Caki2 (cell line): ENCODE data around the gene AGPAT2. TPM values are rescaled to one million over a fixed set of nuclear protein-coding genes. Genes with fewer than 3 reads are reported as not detected.

Experiments used
- DNase-seq: peaks from one replicate; pipeline ENCODE4 v3.0.0-alpha.2; 2015; ENCODE audit warnings: low read depth
- in situ Hi-C: cut with HindIII; loops from 2 replicates; pipeline ENCODE4 v1.10.0; 2016; ENCODE audit warnings: low sequenced_read_pairs, low pct_unique_long_range_greater_than_20kb, mixed read lengths
- total RNA-seq: library from RNA; depleted of rRNA; stranded (reverse); fragments of >200 nt; shearing (Covaris generic); gene quantifications from 2 replicates; pipeline ENCODE4 v1.2.3, GENCODE V29; 2014; ENCODE audit warnings: low replicate concordance

AGPAT2 gene
- total RNA-seq, 1 experiment from 2014 or later, result 94.5 TPM

DNA sequence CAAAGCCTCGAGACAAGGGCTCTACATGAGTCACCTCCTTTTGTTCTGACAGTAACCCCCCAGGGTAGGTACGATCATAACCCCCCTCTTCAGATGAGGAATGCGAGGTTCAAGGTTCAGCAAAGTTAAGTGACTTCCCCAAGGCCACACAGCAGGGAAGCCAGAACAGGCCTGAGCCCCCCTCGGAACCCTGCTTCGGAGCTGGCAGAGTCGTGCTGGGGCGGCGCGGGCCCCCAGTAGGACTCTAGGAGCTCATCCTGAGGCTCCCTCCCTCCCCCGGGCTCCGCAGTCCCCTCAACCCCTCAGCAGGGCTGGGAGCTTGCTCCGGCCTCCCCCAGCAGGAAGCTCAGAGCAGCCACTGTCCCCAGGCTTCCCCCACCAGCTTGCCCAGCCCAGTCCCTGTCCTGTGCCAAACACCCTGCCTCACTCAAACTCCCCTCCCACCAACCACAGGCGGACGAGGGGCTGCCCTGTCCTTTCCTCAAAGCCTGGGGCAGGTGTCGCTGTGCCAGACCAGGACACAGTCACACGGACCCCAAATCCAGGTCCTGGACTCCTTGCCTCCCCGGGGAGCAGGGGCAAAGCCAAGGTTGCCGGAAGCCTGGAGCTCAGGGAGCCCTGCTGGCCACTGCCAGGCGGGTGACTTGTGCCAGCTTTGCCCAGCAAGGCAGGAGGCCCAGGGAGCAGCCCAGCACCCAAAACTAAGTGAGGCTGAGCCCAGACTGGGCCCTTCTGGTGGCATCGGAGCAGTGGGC, 5.1 kb downstream of the AGPAT2 start:
- in situ Hi-C loops, result no loop called here
- no peak for DNase-seq

DNA sequence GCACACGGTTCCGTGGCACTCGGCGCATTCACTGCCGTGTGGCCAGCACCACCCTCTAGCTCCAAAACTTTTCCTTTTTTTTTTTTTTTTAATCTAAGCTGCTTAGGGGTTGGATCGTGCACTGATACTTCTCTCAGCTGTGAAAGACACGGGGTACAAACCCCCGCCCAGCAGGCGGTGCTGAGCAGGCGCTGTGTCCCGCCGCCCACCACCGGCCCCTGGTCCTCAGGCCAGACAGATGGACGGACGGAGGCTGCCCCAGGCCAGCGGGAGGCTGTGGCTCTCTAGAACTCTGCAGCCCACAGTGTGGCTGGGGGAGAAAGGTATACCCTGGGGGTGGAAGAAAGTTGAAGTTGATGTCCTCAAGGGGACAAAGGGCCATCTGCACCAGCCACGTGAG, 6.2 kb downstream of the AGPAT2 start:
- in situ Hi-C loops, result no loop called here
- no peak for DNase-seq

DNA sequence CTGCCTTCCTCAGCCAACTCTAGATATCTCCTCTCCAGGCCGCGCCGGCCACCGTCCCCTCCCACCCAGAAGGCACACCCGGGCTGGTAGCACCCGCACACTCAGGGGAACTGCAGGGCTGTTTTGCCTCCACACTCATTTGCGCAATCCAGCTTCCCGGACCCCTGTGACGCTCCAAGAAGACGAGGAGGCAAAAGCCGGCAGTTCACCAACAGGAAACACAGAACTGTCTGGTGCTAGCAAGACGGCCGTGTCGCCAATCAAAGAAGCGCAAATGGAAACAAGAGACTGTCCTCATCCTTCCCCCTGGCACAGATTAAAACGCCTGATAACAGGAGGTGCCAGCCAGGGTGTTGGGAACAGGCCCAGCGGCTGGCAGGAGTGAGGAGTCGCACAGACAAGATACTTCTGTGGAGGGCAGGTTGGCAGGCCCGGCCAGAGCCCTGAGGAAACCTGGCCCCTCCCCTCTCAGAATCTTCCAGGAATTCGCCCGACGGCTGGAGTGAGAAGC, 7.8 kb downstream of the AGPAT2 start:
- no peak for DNase-seq
- in situ Hi-C loops, result no loop called here

DNA sequence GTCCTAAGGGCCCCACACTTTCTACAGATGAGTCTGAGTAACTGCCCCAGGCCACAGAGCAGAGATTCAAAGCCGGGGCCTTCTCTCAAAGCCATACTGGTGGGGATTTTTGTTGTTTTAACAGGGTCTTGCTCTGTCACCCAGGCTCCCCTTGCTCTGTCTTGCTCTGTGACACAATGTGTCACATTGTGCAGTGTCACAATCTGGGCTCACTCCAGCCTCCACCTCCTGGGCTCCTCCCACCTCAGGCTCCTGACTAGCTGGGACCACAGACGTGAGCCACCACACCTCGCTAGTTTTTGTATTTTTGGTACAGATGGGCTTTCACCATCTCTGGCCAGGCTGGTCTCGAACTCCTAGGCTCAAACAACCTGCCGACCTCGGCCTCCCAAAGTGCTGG, 8.6 kb downstream of the AGPAT2 start:
- in situ Hi-C loops, result no loop called here
- DNase-seq, result no peak

DNA sequence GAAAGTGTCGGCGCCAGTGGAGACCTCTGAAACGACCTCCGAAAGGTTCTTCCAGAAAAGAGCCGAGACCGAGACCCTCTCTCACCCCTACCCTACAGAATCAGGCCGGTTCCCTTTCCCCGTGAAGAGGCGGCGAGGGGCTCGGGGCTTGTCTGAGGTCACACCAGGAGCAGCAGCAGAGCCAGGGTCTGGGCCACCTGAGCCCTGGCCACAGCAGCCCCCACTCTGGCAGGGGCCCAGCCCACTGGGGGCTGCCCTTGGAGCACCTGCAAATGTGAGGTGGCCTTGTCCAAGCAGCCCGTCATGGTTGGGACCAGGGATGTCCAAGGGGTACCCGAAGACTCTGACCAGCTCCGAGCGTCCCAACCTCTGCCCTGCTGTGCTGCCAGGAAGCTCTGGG, 9.2 kb downstream of the AGPAT2 start:
- DNase-seq, result no peak
- in situ Hi-C loops, result no loop called here

DNA sequence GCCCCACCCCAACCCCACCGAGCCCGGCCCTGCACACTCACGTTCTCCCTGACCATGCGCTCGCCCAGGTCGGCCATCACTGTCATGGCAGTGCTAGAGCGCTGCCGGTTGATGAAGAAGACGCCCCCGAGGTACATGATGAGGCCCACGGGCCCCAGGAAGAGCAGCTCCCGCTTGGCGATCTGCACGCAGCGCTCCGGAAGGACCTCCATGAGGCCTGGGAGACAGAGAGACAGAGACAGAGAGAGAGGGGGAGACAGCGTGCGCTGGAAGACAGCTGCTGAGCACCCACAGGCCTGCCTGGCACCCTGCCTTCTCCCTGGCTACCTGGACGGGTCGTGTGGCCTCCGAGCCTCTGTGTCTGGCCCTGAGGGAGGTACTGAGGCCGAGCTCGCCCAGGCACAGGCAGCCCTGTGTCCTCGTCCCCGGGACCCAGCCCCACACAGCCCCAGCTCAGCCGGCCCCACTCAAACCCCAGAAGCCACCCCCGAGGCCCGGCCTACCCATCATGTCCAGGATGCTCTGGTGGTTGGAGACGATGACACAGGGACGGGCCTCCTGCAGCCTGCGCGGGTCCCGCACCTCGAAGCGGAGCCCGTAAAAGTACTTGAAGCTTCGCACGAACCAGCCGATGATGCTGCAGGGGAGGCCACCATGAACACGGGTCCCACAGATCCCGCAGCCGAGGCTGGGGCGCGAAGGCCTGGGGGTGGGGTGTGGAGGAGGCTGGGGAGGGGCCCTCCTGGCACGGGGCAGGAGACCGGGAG, 10.2 kb downstream of the AGPAT2 start:
- no peak for DNase-seq
- in situ Hi-C loops, result no loop called here

DNA sequence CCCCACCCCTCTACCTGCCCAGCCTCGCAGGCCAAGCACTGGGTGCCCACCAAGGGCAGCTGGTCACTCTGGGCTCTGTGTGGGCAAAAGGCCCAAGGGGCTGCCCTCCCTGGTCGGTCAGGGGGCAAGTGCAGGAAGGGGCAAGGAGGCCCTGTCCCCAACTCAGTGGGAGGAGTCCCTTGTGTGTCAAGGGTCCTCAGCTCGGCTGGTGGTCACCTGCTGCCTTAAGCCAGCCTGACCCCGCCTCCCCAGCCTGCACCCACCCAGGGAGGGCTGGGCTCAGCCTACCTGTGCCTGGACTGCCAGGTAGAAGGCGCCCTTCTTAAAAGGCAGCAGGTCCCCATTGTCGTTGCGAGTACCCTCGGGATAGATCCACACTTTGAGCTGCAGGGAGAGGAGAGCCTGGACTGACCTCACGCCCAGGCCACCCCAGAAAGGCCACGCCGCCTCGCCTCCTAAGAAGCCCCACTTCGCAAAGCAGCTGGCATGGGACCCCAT, 10.9 kb downstream of the AGPAT2 start:
- in situ Hi-C loops, result no loop called here
- DNase-seq, result no peak

DNA sequence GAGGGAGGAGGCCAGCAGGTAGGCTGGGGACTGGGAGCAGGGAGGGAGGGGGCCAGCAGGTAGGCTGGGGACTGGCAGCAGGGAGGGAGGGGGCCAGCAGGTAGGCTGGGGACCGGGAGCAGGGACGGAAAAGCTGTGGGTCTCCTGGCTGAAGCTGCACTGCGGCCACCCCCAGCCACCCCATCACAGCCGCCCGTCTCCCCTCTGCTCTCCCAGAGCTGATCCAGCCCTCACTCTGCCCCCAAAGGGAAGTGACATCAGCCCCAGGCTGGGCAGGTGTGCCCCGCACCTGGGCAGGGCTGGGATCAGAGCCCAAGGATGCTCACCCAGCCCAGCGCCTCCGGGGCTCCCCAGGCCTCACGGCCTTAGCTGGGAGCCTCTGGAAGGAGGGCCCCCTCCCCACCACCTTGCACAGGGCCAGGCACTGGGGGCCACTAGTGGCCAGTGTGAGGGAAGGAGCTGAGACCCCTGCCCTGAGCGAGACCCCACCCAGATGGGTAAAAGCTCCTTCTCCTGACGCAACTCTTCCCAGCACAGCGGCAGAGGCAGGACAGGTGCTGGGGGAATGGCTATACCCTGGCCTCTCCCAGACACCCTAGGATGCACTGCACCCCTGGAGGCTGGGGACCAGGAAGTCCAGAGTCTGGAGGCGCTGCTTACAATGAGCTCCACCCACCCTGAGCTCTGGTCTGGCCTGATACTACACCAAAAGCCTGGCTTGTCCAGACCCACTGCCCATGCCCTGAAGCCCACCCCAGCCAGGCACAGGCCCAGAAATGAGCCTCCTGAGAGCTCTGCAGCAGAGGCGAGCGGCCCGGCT, 11.6 kb downstream of the AGPAT2 start:
- DNase-seq, result no peak

DNA sequence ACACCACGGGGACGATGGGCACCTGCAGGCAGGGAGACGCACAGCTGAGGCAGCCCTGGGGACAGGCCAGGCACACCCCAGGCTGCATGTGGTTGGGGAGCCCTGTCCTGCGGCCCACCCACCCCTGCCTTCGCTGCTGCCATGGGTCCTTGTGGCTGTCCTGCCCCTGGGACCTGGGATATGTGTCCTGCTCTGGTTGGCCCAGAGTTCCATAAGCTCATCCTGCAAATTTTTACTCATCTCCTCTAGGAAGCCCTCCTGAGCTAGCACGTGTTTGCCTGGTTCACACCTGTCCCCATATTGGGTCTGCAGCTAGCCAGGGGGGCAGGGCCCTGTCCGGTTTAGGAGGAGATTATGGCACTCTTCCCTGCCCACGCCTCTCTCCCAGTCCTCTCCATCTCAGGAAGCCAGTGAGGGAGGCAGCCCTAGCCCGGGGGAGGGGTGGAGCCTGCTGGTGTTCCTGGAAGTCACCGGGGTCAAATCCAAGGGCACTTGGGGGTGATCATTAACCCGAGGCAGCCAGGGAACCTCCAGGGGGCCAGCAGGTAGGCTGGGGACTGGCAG, 12.4 kb downstream of the AGPAT2 start:
- no peak for DNase-seq
- in situ Hi-C loops, result no loop called here

More for the DNA sequence above, 11.6 kb downstream of the AGPAT2 start:
- in situ Hi-C loops, result no loop called here

DNA sequence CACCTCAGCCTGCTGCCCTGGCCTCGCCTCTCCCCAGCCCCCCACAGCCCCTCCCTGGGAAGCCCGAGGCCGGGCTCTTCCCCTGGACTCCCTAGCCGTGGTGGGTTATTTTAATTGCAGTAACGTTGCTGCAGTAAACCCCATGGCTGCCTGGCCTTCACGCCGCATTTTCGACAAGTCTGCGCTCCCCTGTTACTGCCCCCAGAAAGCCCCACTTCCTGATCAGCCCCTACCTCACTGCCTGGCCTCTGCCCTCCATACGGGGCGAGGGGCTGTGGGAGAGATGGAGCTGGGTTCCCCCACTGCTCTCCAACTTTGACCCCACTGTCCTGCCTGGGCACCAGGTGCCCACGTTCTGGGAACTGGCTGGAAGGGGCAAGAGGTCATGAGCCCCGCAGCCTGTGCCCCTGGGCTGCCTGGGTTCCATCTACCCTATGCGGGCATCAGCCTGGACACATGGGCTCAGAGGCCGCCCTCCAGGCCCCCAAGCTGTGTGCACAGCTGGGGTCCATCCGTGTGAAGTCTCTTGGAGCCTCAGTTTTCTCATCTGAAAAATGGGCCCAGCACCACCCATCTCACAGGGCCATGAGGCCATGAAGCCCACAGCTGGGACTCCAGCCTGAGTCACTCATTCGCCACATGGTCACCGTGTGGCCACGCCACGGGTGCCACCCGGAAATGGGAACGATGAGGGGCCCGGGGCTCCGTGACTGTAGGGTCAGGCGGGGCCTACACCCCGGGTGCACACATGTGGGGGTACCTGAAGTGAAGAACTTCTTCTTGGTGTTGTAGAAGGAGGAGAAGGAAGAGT, 13.1 kb downstream of the AGPAT2 start:
- in situ Hi-C loops, result no loop called here
- no peak for DNase-seq

DNA sequence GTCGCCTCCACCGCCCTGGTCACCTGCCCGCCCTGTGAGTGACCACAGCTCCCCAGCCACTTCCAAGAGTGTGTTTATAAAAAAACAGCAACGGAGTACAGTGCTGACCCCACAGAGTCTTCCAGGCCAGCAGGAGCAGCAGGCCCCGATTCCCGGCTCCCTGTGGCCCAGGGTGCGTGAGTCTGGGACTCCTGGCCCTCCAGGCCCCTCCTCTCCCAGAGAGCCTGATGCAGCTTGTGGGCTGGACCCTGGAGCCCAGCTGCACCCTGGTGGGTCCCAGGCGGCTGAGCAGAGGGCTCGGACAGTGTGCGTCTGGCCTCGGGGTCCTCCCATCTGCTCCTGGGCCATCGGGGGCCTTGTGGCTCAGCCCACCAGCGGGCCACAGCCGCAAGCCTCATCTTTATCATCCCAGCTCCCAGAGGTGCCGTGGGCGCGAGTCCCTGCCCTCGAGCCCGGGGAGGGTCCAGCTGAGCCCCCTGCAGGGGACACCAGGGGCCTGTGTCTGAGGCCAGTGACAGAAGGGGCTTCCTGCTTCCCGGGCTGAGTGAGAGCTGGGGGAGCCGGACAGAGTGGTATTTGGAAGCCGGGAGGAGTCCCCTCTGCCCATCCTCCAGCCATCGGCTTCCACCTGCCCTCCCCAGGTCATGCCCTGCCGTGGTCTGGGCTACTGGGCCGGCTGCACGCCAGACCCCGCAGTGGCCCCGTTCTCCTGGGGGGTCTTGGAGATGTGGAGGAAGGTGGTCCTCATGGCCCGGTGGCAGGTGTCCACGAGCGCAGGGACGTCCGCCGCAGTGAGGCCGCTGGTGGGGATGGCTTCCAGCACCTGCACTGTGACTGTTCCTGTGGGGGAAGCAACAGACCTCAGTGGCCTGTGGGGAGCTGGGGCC, 13.9 kb downstream of the AGPAT2 start:
- in situ Hi-C loops, result no loop called here

DNA sequence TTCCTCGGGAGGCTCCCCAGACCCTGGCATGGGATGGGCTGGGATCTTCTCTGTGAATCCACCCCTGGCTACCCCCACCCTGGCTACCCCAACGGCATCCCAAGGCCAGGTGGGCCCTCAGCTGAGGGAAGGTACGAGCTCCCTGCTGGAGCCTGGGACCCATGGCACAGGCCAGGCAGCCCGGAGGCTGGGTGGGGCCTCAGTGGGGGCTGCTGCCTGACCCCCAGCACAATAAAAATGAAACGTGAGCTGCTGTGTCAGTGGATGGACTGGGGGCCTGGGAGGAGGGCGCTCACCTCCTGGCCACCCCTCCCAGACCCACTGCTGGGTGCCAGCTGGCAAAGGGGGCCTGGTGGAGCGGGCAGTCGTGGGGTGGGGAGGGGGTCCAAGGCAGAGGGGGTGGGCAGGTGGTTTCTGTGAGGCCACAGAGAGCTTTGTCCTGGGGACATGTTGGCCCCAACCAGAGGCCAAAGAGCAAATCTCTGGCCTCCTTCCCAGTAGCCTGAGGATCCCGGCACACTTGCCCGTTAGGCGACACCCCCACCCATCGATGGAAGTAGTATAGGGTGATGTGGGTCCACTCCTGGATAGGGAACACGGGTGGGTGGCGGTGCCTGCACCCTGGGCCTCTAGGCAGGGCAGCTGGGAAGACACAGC, 14.7 kb downstream of the AGPAT2 start:
- no peak for DNase-seq
- in situ Hi-C loops, result no loop called here

More for the DNA sequence above, 13.9 kb downstream of the AGPAT2 start:
- DNase-seq, result no peak

DNA sequence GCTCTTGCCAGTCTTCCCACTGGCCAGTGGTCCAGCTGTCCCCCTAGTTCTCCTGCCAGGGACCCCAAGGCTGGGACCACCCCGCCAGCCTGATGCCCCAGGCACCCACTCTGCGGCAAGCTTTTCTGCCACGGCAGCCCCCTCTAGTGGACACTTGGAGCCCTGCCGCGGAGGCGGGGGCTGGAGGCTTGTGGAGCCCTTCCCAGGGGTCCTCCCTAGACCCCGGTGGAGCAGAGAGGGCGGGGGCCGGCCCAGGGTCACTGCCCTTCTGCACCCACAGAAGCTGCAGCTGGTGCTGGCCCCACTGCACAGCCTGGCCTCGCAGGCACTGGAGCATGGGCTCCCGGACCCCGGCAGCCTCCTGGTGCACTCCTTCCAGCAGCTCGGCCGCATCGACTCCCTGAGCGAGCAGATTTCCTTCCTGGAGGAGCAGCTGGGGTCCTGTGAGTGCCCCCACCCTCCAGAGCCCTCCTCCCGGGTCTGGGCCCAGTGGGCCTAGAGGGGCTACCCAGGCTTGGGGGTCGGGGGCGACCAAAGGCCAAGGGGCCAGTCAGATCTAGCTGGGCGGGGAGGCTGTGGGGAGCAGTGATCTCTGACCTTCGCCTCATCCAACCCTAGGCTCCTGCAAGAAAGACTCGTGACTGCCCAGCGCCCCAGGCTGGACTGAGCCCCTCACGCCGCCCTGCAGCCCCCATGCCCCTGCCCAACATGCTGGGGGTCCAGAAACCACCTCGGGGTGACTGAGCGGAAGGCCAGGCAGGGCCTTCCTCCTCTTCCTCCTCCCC, 15.4 kb downstream of the AGPAT2 start:
- DNase-seq, result no peak
- in situ Hi-C loops, result no loop called here

DNA sequence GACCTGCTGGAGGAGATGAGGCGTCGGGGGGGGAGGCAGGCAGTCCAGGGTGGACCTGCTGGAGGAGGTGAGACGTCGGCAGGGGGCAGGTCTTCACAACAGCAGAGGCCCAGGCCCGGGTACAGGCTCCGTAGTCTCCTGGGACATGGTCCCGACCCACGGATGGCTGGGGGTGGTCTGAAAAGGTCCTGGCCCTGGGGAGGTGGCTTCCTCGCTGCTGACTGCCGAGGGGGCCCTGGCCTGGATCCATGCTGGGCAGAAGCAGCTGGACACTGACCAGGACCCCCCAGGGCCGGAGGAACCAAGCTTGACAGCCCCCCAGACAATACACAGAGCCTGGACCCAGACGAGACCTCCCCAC, 16.0 kb downstream of the AGPAT2 start:
- in situ Hi-C loops, result no loop called here
- DNase-seq, result no peak

DNA sequence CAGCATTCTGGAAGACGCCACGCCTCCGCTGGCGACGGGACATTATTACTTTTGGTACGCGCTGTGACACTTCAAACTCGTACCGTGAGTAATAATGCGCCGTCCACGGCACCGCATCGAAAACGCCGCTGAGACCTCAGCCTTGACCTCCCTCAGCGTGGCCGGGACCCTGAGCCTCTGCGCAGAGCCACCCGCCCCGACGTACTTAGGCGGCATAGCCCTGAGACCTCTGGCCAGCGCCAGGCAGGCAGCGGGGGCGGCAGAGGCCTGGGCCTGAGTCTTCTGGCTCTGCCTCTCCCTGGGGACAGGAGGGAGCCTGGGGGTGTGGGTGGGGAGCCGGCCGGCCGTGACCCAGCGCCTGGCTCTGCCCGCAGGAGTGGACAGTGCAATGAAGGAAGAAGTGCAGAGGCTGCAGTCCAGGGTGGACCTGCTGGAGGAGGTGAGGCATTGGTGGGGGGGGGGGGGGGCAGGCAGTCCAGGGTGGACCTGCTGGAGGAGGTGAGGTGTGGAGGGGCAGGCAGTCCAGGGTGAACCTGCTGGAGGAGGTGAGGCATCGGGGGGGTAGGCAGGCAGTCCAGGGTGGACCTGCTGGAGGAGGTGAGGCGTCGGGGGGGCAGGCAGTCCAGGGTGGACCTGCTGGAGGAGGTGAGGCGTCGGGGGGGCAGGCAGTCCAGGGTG, 16.5 kb downstream of the AGPAT2 start:
- DNase-seq, result no peak
- in situ Hi-C loops, result no loop called here
